HG03175 (cell line): ENCODE results near the gene CPSF2.
"Not testable (repeated sequence)": the region's sequence is repeated elsewhere in the genome, so short reads cannot be mapped to it uniquely, and the experiment has no call there.

Source experiments
- ATAC-seq: cut with Tn5 transposase; IDR thresholded peaks from one replicate; pipeline ENCODE4 v1.9.1; 2021; ENCODE audit warnings: mild to moderate bottlenecking, moderate library complexity; ENCODE audit not compliant: unreplicated experiment

Gene CPSF2

DNA sequence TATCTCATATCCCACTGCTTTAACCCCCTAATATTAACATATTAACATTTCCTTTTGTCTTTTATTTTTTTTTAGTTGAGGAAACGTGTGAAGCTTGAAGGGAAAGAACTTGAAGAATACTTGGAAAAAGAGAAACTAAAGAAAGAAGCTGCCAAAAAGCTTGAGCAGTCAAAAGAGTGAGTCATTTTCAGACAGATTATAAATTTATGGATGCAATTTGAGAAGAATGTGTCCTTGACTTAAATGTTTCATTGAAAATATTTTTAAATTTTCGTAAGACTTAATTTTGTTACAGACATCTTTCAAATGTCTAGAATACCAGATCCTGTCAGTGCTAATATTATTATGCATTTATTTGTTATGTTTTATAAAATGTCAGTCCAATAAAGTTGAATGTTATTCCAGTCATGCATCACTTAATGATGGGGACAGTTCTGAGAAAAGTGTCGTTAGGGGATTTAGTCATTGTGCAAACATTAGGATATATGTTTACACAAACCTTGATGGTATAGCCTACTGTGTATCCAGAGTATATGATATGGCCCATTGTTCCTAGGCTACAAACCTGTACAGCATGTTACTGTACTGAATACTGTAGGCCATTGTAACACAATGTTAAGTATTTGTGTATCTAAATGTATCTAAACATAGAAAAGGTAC, 32.6 kb downstream of the CPSF2 start:
- no peak for ATAC-seq

DNA sequence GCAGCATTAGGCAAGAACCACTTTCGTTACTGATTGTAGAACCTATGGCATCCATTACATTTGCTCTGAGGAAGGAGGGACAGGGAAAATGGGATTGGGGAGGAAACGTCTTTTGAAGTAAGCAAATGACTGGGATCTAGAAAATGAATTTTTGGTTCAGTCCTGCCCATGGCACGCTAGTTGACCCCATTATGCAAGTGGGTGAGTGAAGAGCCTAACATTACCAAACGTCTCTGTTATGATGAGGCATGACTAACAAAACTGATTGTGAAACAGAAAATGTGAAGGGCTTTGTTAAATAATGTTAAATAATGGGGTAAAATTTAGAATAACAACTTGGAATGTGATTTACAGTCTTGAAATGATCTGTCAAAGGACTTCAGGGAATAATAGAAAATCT, 38.9 kb downstream of the CPSF2 start:
- ATAC-seq: no peak

DNA sequence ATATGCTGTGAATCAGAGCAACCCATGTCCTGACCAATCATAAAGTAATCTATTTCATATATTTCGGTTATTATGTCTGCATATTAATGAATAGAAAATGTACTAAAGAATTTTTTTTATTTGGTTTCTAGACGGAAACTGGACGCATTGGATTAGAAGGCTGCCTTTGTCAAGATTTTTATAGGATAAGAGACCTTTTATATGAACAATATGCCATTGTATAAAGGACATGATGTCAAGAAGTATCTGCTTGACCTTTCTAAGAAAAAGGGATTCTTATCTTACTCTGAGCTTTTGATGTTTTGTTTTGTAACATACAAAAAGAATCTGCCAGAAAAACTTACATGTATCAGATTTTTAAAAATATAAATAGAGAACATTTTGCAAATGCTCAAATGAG, 39.8 kb downstream of the CPSF2 start:
- no peak for ATAC-seq

DNA sequence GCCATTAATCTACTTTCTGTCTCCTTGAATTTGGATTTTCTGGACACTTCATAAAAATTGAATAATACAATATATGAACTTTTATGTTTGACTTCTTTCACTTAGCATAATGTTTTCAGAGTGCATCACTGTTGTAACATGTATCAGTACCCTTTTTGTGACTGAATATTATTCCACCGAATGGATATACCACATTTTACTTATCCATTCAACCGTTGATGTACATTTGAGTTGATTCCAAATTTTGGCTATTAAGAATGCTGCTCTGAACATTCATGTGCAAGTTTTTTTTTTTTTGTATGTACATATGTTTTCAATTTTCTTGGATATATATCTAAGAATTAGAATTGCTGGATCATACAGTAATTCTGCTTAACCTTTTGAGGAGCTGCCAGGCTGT, 43.2 kb downstream of the CPSF2 start:
- ATAC-seq: no peak

DNA sequence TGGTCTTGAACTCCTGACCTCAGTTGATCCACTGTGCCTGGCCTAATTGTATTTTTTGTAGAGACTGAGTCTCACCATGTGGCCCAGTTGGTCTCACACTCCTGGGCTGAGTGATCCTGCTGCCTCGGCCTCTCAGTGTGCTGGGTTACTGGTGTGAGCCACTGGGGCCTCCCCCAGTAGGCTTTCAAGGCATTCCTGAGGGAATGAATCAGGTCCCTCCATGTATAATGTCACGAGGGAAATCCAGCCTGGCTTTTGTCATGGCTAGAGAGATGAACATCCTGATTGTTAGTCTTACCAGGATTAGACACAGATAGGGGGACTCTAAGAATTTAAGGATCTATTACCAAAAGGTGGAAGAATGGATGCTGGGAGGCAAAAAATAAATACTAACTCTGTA, 51.9 kb downstream of the CPSF2 start:
- ATAC-seq: no peak

DNA sequence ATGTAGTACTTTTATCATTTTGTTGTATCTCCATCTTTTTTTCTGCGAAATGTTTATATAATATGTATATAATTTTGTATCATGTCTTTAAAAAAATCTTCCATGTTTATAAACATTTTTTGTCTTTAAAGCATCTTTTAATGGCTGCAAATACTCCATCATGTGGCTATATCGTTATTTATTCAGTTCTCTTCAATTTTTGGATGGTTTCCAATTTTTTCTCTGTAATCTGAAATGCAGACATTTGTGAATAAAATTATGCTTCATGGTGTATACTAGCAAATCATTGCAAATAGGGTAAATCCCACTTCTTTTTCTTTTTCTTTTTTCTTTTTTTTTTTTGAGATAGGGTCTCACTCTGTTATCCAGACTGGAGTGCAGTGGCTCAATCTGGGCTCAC, 54.0 kb downstream of the CPSF2 start:
- ATAC-seq: no peak

DNA sequence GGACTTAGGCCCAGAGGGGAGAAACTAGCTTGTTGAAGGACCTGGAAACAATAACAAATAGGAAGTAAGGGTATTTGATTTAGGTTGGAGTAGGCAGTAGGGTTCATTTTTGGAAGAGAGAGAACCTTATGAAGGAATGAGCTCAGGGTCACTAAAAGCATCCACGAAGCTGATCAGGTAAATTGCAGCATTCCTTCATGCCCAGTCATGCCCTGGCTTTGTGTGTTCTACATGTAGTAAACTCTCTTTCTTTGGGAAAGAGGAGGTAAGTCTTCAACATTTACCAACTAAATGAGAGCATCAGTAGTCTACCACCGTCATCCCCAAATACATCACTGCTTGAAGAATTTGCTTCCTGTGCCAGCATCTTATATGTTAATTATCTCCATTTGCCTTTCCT, 54.7 kb downstream of the CPSF2 start:
- ATAC-seq: no peak

DNA sequence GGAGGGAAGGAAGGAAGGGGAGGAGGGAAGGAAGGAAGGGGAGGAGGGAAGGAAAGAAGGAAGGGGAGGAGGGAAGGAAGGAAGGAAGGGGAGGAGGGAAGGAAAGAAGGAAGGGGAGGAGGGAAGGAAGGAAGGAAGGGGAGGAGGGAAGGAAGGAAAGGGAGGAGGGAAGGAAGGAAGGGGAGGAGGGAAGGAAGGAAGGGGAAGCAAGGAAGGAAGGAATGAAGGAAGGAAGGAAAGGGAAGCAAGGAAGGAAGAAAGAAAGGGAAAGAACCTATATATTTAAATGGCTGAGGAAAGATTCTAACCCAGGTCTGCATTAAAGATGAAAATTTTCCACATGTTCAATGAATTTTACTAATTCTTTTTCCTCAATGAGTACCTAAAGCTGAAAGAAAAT, 57.4 kb downstream of the CPSF2 start:
- not testable (repeated sequence) for ATAC-seq

DNA sequence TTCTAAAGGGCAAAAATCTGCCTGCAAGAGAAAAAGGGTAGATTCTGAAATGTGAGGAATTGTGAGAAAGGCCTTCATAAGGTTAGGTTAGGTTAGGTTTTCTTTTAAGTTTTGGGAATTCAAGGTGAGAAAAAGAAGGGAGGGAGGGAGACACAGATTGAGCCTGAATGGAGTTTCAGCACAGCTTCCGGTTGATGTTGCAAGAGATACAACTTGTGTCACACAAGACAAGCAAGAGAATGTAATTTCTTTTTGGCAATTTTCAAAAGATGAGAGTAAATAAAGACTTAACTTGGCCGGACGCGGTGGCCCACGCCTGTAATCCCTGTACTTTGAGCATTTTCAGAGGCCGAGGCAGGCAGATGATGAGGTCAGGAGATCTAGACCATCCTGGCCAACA, 63.8 kb downstream of the CPSF2 start:
- ATAC-seq: no peak

DNA sequence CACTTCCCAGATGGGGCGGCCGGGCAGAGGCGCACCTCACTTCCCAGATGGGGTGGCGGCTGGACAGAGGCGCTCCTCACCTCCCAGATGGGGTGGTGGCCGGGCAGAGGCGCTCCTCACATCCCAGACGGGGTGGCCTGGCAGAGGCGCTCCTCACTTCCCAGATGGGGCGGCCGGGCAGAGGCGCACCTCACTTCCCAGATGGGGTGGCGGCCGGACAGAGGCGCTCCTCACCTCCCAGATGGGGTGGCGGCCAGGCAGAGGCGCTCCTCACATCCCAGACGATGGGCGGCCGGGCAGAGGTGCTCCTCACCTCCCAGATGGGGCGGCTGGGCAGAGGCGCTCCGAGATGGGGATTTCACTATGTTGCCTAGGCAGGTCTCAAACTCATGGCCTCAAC, 65.8 kb downstream of the CPSF2 start:
- not testable (repeated sequence) for ATAC-seq

DNA sequence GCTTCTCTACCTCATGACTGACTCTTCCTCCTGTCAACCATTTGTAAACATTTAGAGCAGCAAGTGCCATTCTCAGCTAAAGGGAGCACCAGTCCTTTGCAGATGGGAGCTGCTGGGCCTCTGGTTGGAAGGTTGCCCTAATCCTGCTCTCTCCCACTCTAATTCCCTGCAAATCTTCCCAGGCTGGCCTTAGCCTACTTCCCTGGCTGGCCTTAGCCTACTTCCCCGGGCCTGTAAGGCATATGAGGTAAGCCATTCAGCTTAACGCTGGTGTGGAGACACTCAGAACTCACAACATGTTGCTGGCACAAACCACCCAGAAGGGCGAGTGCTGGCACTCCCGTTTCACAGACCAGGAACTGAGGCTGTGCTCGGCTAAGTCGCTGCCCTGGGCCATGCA, 69.0 kb downstream of the CPSF2 start:
- no peak for ATAC-seq

DNA sequence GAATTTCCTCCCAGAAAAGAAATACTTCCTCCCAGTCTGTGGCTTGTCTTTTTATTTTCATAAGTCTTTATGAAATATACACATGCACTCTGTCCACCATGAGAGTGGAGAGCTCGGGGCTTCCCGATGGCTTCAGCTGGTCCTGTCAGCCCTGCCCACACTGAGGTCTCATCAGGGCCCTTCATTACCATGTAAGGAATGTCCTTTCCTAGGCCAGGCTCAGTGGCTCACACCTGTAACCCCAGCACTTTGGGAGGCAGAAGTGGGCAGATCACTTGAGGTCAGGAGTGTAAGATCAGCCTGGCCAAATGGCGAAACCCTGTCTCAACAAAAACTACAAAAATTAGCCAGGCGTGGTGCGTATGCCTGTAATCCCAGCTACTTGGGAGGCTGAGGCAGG, 77.0 kb downstream of the CPSF2 start:
- no peak for ATAC-seq

DNA sequence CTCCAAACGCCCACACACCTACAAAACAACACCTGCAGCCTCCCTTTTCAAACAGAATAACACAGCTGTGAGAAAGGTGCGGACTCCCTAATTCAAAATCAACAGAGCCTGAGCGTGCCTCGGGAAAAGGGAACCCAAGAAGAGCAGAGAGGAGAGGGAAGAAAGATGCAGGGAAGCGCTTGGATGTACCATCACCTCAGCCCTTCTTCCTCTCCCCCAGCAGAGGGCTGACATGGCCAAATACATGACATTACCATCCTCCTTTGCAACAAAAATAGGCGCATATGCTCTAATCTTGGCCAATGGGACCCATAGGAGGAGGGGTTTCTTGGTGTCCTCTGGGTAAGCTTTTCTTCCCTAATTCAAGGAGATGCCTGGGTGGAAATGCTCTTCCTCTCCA, 78.0 kb downstream of the CPSF2 start:
- ATAC-seq: no peak

DNA sequence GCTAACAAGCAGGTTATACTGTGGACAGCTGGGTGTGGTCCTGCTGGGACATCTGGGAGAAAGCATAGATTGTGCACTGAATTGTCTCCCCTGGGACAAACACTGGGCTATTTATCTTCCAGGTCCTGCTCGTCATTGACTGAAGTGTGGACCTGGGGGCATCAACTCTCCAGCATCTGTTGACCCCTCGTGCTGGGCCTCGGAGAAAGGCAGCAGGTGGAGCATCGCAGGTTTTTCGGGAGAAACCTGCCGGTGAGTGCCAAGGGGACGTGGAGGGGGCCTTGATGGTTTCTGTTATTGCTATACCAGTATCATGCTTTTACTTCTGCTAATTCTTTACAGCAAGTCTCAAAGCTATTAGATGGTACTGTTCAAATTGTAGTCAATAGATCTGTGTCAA, 81.3 kb downstream of the CPSF2 start:
- ATAC-seq: no peak

DNA sequence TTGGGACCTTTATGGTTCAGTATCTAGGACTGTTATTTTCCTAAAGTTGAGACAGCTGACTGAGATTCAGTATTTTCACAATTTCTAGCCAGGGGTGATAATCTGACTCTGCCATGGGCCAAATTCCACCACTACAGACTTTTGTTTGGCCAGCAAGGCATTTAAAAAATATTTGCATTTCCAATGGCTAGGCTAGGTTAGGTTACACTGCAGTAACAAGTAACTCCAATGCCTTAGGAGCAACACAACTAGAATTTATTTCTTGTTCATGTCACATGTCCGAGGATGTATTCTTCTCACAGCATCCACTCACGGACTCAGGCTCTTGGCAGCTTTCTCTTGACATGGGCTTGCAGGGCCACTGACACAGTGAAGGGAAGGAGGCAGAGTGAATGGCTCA, 83.0 kb downstream of the CPSF2 start:
- ATAC-seq: no peak

DNA sequence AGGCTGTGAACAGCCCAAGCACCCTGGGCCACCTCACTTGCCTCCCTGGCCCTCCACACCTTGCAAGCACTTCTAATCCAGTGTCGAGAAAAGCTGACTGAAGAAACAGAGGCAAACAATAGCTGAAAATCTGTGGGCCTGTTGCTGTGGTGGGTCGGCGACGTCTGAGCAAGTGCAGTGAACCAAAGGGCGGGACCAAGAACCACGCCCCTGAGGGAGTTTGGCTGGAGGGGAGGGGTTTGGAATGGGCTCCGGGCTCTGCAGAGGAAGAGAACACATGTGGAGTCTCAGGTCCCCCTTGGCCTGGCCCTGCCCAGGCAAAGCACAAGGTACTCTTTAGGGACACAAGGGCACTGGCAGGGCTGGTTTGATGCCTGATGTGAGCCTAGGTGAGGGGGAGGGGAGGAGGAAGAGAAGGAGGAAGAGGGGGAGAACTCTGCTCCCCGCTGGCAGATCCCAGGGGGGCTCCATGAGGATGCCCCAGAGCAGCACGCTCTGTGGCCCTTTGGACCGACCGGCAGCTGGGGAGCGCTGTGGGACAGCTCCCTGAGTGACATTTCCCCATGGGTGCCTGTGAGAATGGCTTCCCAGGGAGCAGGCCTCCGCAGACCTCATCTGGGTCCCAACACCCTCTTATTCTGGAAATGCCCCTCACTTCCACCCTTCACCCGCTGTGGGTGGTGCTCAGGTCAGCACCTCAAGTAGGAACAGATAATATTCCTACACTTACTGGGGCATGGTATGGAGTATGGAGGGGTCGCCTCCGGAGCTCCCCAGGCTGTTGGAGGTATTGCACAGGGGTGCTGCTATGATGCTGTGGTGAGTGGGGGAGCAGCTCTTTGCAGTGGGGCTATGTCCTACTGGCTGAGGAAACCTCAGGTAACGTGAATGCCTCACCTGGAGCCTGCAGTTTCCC, 85.5 kb downstream of the CPSF2 start:
- ATAC-seq: no peak

DNA sequence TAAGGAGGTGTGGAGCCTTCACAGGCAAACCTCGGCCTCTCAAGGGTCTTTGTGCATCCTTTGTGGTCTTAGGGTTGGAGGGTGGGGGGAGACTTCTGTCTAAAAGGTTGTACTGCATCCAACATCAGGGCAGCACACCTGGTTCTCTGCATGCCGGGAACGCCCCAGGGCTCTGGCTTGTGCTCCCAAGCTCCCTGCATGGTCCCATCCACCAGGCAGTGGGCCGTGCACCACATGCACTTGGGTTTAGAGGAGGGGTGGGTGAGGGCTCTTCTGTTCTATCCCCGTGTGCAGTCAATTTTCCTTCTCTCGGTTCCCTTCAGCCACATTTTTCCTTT, 86.1 kb downstream of the CPSF2 start:
- ATAC-seq: no peak

DNA sequence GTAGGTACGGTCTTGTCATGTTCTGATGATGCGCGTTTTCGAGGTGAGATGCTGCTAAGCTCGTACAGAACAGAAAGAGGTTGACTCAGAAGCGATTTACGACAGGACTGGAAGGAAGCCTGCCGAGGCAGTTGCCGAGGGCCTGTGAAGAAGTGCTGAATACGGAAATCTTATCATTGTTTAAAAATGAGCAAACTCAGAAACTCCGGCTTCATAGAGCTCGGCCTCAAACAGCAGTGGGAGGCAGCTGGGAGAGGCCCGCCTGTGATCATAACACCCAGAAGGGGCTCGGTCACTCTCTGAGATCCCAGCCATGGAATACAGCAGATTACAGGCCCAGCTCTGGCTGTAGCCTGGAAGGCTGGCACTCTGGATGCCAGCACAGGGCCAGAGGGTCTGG, 87.4 kb downstream of the CPSF2 start:
- ATAC-seq: no peak

DNA sequence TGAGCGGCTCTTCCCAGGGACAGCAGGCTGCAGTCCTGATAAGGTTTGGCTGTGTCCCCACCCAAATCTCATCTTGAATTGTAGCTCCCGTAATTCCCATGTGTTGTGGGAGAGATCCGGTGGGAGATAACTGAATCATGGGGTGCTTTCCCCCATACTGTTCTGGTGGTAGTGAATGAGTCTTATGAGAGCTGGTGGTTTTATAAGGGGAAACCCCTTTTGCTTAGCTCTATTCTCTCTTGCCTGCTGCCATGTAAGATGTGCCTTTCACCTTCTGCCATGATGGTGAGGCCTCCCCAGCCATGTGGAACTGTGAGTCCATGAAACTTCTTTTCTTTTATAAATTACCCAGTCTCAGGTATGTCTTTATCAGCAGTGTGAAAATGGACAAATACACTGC, 91.4 kb downstream of the CPSF2 start:
- not testable (repeated sequence) for ATAC-seq

DNA sequence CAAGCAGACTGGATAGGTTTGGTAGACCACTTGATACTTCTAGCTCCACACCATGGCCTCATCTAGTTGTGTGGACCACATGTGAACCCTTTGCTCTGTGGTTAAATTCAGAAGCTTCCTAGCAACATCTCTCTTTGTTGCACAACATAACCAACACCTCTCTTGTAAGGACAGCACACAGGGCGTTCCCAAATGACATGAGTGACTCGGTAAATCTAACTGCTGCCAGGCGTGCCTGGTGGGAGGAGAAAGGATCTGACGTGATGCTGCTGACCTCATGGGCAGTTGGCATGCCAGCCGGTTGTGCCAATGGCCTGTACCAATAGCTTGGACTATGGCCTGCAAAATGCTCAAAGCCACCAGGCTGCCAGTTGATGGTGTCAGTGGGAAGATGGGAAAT, 93.8 kb downstream of the CPSF2 start:
- no peak for ATAC-seq

DNA sequence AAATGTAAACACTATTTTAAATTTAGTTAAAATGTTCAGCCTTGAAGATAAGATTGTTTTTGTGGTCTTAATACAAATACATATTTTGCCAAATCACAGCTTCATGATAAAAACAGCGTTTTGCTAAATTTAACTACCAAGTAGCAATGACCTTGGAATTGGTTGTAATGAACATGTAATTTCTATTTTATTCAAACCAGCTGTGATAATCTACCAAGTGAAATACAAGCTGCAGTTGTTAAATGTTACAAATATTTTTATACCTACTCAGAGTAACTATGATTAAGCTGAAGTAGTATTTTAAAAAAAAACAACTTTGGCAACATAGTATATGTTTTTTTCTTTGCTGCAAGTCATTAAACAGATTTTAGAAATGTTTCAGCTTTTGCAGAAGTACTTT, 96.2 kb downstream of the CPSF2 start:
- no peak for ATAC-seq
